MM.1S (cell line): ENCODE measurements around the gene KCNQ5.

Experiments
- EZH2 ChIP-seq: fragments of 300-600 bp; sonication (generic); optimal IDR thresholded peaks from 2 replicates; pipeline ENCODE3; 2017; ENCODE audit warnings: low read depth, mild to moderate bottlenecking, antibody characterized with exemption, low read length, mixed read lengths
- TF ChIP-seq, protein P1 (sequence below): fragments of 300-600 bp; sonication (generic); IDR thresholded peaks from 2 replicates; pipeline ENCODE4 v1.5.1; 2016; ENCODE audit warnings: antibody characterized with exemption, low read length, mixed read lengths

DNA sequence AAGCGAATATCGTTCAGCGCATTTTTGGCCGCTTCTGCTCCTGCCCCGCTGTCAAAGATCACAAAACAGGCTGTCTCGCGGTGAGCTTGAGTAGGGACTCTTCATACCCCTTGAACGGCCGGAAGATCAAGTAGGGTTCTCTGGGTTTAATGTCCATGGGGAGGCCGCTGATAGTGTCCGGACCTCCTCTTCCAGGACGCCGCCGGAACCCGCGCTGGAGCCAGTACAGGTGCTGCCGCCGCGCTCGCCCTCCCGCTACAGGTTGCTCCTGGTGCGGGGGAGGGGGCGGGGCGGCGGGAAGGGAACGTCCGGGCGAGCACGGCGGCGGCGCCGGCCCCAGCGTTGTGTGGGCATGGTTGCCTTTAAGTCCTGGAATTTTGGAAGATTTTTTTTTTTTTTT lies 536.0 kb downstream of the KCNQ5 start:
- TF ChIP-seq, protein P1, sequence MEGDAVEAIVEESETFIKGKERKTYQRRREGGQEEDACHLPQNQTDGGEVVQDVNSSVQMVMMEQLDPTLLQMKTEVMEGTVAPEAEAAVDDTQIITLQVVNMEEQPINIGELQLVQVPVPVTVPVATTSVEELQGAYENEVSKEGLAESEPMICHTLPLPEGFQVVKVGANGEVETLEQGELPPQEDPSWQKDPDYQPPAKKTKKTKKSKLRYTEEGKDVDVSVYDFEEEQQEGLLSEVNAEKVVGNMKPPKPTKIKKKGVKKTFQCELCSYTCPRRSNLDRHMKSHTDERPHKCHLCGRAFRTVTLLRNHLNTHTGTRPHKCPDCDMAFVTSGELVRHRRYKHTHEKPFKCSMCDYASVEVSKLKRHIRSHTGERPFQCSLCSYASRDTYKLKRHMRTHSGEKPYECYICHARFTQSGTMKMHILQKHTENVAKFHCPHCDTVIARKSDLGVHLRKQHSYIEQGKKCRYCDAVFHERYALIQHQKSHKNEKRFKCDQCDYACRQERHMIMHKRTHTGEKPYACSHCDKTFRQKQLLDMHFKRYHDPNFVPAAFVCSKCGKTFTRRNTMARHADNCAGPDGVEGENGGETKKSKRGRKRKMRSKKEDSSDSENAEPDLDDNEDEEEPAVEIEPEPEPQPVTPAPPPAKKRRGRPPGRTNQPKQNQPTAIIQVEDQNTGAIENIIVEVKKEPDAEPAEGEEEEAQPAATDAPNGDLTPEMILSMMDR = no peak
- TF ChIP-seq EZH2 = no peak
